Ovary (tissue), 9 donors: ENCODE results near the gene CAPN5. TPM values are rescaled to one million over a fixed set of nuclear protein-coding genes. Genes with fewer than 3 reads are reported as not detected.

Experiments used
- DNase-seq, 5 donors: peaks; one replicate each; pipeline ENCODE4 v3.0.0-alpha.2; 2019 to 2020
- H3K27ac ChIP-seq, 2 donors: fragments of 200-600 bp; one replicate each; pipeline versions ENCODE4 v1.5.1 to v1.8.0; 2019 to 2022
- H3K27me3 ChIP-seq: fragments of 200-600 bp; one replicate; pipeline ENCODE4 v1.8.0; 2022
- H3K36me3 ChIP-seq: fragments of 200-600 bp; sonication (generic); one replicate; pipeline ENCODE4 v1.5.1; 2019
- H3K4me1 ChIP-seq: one replicate; pipeline ENCODE4 v1.8.1; 2013; ENCODE audit warnings: mild to moderate bottlenecking, moderate library complexity; ENCODE audit not compliant: insufficient read depth
- H3K4me3 ChIP-seq: fragments of 200-600 bp; sonication (generic); one replicate; pipeline ENCODE4 v1.5.1; 2017
- H3K9me3 ChIP-seq, 2 donors: fragments of 200-600 bp in 1 of 2; sonication (generic) in 1 of 2; one replicate each; pipeline versions ENCODE4 v1.5.1 to v1.8.1; 2013 to 2019; ENCODE audit warnings: mild to moderate bottlenecking in 1 of 2, moderate library complexity in 1 of 2
- CTCF ChIP-seq, 3 donors: fragments of 450-650 bp in 2 of 3; fragments of 200-600 bp in 1 of 3; IDR thresholded peaks; one replicate each; pipeline versions ENCODE4 v1.5.1 to v1.8.0; 2016 to 2022; ENCODE audit warnings: antibody characterized with exemption in 3 of 3, mild to moderate bottlenecking in 1 of 3
- EP300 ChIP-seq: sonication (generic); formaldehyde crosslinking; IDR thresholded peaks from one replicate; pipeline ENCODE4 v1.6.1; 2017; ENCODE audit warnings: antibody characterized with exemption
- POLR2A ChIP-seq: fragments of 450-650 bp; IDR thresholded peaks from one replicate; pipeline ENCODE4 v1.6.1; 2017; ENCODE audit warnings: antibody characterized with exemption, mild to moderate bottlenecking, moderate library complexity
- WGBS, 3 donors: extraction: QIAGEN DNeasy Blood & Tissue Kit in 1 of 3; methylation state at CpG; one replicate each; pipeline versions ENCODE4 v1.1.5 to v1.1.7; 2013 to 2017; 5-methylcytosine and 5-hydroxymethylcytosine counted together
- intact Hi-C, 4 donors: fragments of 100-400 bp; cut with DNase I; formaldehyde crosslinking; loops; one replicate each; pipeline versions ENCODE4 v1.11.0 to v1.15.1; 2022 to 2023
- polyA plus RNA-seq, 2 donors: library from polyadenylated mRNA; stranded (reverse); fragments of 200-250 nt in 1 of 2; fragments of 350-450 nt in 1 of 2; fragmentation: Illumina TruSeq in 1 of 2; extraction: RNeasy Lipid Tissue Mini Kit (QIAGEN cat#74804) in 1 of 2; gene quantifications; one replicate each; pipeline ENCODE4 v1.2.3, GENCODE V29; 2013 to 2014
- total RNA-seq, 7 donors: library from RNA; depleted of rRNA in 2 of 7; stranded (reverse); fragments of >200 nt in 2 of 7; fragmentation: NEBNext Ultra II Directional in 3 of 7; extraction: Animal tissue kit (Norgen Biotek cat#: 25700) in 3 of 7; gene quantifications; one replicate each; pipeline versions ENCODE4 v1.1.0 to v1.2.4, GENCODE V29; 2016 to 2023
- donor health status: DM: no; HTN: no; CAD: no; lungs with moderate emphysema.
- donor health status: DM: no; HTN: no; CAD: no.
- donor health status: Bipolar disorder and iron deficiency.
- donor health status: DM: yes; HTN: yes; CAD: no.
- donor health status: DM: no; HTN: no; CAD: no.
- donor health status: DM: yes; HTN: yes; CAD: no.

CAPN5 gene
- total and polyA plus RNA-seq, 9 donors = 3.0 to 82.2 (median 21.3) TPM

DNA sequence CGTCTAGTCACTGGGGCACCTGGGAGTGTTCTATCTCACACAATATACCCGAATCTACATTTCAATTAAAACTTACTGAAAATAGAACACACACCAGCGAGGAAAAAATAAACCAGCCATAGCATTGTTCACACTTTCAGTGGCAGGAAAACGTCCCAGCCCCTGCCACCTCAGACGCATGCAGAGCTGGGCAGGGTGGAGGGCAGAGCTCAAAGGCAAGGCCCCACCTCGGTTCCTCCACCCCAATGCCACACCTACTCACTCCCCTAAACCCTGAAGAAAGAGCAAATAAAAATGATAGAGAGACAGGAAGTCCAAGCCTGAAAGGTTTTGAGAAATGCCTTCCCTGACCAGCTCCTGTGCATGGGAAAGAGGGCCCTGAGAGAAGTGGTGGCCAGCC is 17.7 kb upstream of the CAPN5 start:
- peaks cover 4% of the 10 kb centered on the region for H3K4me1 ChIP-seq

DNA sequence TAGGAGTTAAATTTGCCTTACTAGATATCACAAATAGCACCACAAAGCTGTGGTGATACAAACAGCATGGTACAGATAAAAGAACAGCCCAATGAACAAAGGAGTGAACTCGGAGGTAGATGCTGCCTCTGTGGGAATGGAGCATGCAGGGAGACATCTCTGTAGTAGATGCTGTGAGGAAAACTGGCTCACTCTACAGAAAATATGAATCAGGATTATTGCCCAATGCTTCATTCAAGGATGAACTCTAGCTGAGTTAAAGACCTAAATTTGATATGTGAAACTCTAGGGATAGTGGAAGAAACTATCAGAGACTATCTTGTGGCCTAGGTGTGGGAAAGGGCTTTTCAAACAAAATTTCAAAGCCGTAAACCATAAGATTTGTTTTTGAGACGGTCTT is 15.3 kb upstream of the CAPN5 start:
- no peak for DNase-seq
- intact Hi-C loops = no loop called here
- no peaks in the 10 kb centered on the region for H3K36me3 ChIP-seq

More for the DNA sequence above, 17.7 kb upstream of the CAPN5 start:
- H3K4me3 ChIP-seq = no peak overlapping the region
- H3K9me3 ChIP-seq = no peaks in the 10 kb centered on the region
- WGBS, 3 donors = 81 to 88% (median 84%) methylated on average over 6 of the region's 6 CpGs
- intact Hi-C loops = loop anchor here (2.0 to 10.0 kb wide), 6 partner anchors 40 to 314 kb away; no protein-coding TSS in a partner anchor
- no peak overlapping the region for H3K27ac ChIP-seq
- H3K27me3 ChIP-seq = no peaks in the 10 kb centered on the region
- no peak for DNase-seq
- no peaks in the 10 kb centered on the region for H3K36me3 ChIP-seq
- TF ChIP-seq EP300 (no peak), POLR2A (no peak), CTCF (IDR thresholded peaks at IDR 0.05) (no peak)

GRCh38 chr11:77052518-77052917 is 14.3 kb upstream of the CAPN5 start:
- Histone ChIP-seq H3K27ac (no peak overlapping the region), H3K27me3 (no peaks in the 10 kb centered on the region), H3K4me1 (no peaks in the 10 kb centered on the region), H3K36me3 (no peaks in the 10 kb centered on the region), H3K4me3 (no peak overlapping the region), H3K9me3 (no peaks in the 10 kb centered on the region)
- intact Hi-C loops = no loop called here
- TF ChIP-seq EP300 = no peak
- no peak for TF ChIP-seq POLR2A
- no peak for TF ChIP-seq CTCF (IDR thresholded peaks at IDR 0.05)
- 50 to 64% (median 58%) methylated on average over 7 of the region's 7 CpGs for WGBS, 3 donors
- DNase-seq = no peak

More for the DNA sequence above, 15.3 kb upstream of the CAPN5 start:
- 78 to 91% (median 91%) methylated on average over 3 of the region's 3 CpGs for WGBS, 3 donors
- no peak overlapping the region for H3K27ac ChIP-seq
- H3K4me1 ChIP-seq = no peaks in the 10 kb centered on the region
- no peak for TF ChIP-seq EP300
- TF ChIP-seq POLR2A = no peak
- TF ChIP-seq CTCF (IDR thresholded peaks at IDR 0.05) = no peak
- H3K9me3 ChIP-seq = no peaks in the 10 kb centered on the region
- no peaks in the 10 kb centered on the region for H3K27me3 ChIP-seq
- H3K4me3 ChIP-seq = no peak overlapping the region

GRCh38 chr11:77053217-77054015 is 13.4 kb upstream of the CAPN5 start:
- Histone ChIP-seq H3K4me1 (no peaks in the 10 kb centered on the region), H3K4me3 (no peak overlapping the region), H3K9me3 (no peaks in the 10 kb centered on the region), H3K27ac (no peak overlapping the region), H3K36me3 (no peaks in the 10 kb centered on the region), H3K27me3 (no peaks in the 10 kb centered on the region)
- DNase-seq = no peak
- 72 to 77% (median 73%) methylated on average over 14 of the region's 14 CpGs for WGBS, 3 donors
- intact Hi-C loops = no loop called here
- TF ChIP-seq POLR2A (no peak), CTCF (IDR thresholded peaks at IDR 0.05) (no peak), EP300 (no peak)
